Mammary epithelial cell (primary cell): ENCODE data around the gene TIE1.

Experiments
- EZH2 ChIP-seq: IDR thresholded peaks from 2 replicates; pipeline ENCODE4 v1.6.1; 2012; ENCODE audit warnings: low read length, inconsistent platforms, borderline replicate concordance
- TF ChIP-seq, protein P1 (sequence below), 2 donors: IDR thresholded peaks in 1 of 2; conservative IDR thresholded peaks in 1 of 2; 2 replicates each; pipeline ENCODE4 v1.5.1; 2011 to 2012; ENCODE audit warnings: inconsistent platforms in 2 of 2, low read length in 2 of 2, mild to moderate bottlenecking in 2 of 2, control low read depth in 1 of 2, low read depth in 1 of 2; ENCODE audit not compliant: insufficient read depth in 1 of 2; ENCODE audit errors: extremely low read depth in 1 of 2

DNA sequence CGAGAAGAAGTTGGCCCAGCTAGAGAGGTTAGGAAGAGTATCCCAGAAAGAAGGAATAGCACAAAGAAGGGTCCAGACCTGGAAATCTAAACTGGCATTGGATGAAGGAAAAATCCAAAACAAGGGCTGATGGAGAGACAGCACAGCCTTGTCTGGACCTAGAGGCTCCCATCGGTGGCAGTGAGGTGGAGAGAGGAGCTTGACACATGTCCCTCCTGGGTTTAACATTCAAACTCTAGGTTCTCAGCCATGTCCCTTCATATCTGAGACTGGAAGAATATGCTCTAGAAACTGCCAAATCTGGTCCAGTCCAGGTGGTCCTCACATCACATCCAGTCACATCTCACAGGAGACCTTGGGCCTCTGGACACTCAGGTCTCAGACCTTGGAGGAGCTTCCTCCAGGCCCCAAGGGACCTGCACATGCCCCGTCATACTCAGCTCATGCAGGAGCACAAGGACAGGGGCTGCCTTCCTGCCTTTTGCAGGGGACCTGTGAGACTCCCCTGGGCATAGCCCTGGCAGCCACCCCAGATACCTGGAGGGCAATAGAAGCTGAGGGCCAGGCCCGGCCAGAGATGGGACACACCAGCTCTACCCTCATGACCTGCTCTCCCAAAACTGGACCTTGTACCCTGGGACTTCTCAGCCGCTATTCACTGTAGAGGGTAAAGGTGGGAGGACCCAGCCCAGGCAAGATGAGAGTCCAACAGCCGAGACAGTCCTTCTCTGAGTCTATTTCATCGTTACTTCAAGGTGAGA is 23.5 kb upstream of the TIE1 start:
- TF ChIP-seq, protein P1, sequence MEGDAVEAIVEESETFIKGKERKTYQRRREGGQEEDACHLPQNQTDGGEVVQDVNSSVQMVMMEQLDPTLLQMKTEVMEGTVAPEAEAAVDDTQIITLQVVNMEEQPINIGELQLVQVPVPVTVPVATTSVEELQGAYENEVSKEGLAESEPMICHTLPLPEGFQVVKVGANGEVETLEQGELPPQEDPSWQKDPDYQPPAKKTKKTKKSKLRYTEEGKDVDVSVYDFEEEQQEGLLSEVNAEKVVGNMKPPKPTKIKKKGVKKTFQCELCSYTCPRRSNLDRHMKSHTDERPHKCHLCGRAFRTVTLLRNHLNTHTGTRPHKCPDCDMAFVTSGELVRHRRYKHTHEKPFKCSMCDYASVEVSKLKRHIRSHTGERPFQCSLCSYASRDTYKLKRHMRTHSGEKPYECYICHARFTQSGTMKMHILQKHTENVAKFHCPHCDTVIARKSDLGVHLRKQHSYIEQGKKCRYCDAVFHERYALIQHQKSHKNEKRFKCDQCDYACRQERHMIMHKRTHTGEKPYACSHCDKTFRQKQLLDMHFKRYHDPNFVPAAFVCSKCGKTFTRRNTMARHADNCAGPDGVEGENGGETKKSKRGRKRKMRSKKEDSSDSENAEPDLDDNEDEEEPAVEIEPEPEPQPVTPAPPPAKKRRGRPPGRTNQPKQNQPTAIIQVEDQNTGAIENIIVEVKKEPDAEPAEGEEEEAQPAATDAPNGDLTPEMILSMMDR (conservative IDR thresholded peaks at IDR 0.05 in 1 of 2, IDR thresholded peaks at IDR 0.05 in 1 of 2; ENCODE audit: extremely low read depth in 1 of 2, insufficient read depth in 1 of 2, low read depth in 1 of 2, low read length in 2 of 2), result no peak
- no peak for TF ChIP-seq EZH2
